ENCODE data around the gene PKIB.

GRCh38 chr6:122568350-122568749 lies 41.9 kb upstream of the PKIB start:
- TF ChIP-seq POLR2A (IDR thresholded peaks at IDR 0.05) (no peak), CTCF (IDR thresholded peaks at IDR 0.05) (no peak)

Data from testis (tissue), 2 donors.